K562 (cell line): ENCODE data around the gene CD36. TPM values are rescaled to one million over a fixed set of nuclear protein-coding genes. Genes with fewer than 3 reads are reported as not detected.

Source experiments
- ATAC-seq: fragments of 200-7000 bp; cut with Tn5 transposase; 3 replicates; pipeline ENCODE4 v1.9.1; 2020; ENCODE audit warnings: moderate library complexity
- BruUV-seq: library from RNA; stranded (reverse); fragments of 400-500 nt; replicated peaks from 2 replicates; lab custom pipeline; 2021; lab: Mats Ljungman, UMichigan
- CTCF ChIA-PET: fragments of 300-600 bp; formaldehyde crosslinking; extraction: SDS; loops from one replicate; lab custom pipeline; 2021; ENCODE audit warnings: low intra/inter-chr PET ratio; lab: Yijun Ruan, JAX
- POLR2A ChIA-PET: fragments of 300-600, 350-650 bp; sonication (Branson Sonifier 250); formaldehyde crosslinking; extraction: SDS; loops from one replicate; lab custom pipeline; 2021; ENCODE audit warnings: antibody characterized with exemption, inconsistent platforms; lab: Yijun Ruan, JAX
- DNase-seq, 4 experiments: peaks; one replicate each; pipeline versions ENCODE4 v3.0.0 to v3.0.0-alpha.2; 2011 to 2018; ENCODE audit warnings: low spot score in 3 of 4, mixed read lengths in 3 of 4; ENCODE audit errors: extremely low read depth in 1 of 4
- FAIRE-seq: peaks from 2 replicates; lab custom pipeline; 2011; peaks lifted over from hg19 to GRCh38; lab: Jason Lieb, UNC
- H2AFZ ChIP-seq: 2 replicates; pipeline ENCODE4 v1.6.0; 2011; ENCODE audit warnings: low read depth, low read length, control low read depth, inconsistent platforms
- H3K27ac ChIP-seq: fragments of 200-600 bp; 3 replicates; pipeline ENCODE4 v1.8.0; 2011; ENCODE audit warnings: low read depth, mild to moderate bottlenecking, control low read depth, inconsistent platforms, low read length, moderate library complexity, mixed read lengths; ENCODE audit errors: extremely low read depth
- H3K27me3 ChIP-seq, 2 experiments: fragments of 300-600 bp in 1 of 2; 2 replicates in 1 of 2; 3 replicates in 1 of 2; pipeline versions ENCODE4 v1.6.0 to v1.8.0; 2011; ENCODE audit warnings: inconsistent platforms in 2 of 2, low read length in 2 of 2, mild to moderate bottlenecking in 1 of 2, mixed read lengths in 1 of 2, moderate library complexity in 1 of 2; ENCODE audit not compliant: control insufficient read depth in 2 of 2, insufficient read depth in 2 of 2
- H3K36me3 ChIP-seq: fragments of 300-600 bp; 3 replicates; pipeline ENCODE4 v1.8.0; 2011; ENCODE audit warnings: mild to moderate bottlenecking, low read length, inconsistent platforms; ENCODE audit not compliant: control insufficient read depth, insufficient read depth
- H3K4me1 ChIP-seq, 2 experiments: fragments of 200-600 bp in 1 of 2; replicated peaks in 1 of 2; 2 replicates in 1 of 2; 3 replicates in 1 of 2; pipeline versions ENCODE4 v1.5.1 to v1.8.0; 2011; ENCODE audit warnings: inconsistent platforms in 2 of 2, low read length in 2 of 2, mild to moderate bottlenecking in 1 of 2, mixed read lengths in 1 of 2, moderate library complexity in 1 of 2; ENCODE audit not compliant: control insufficient read depth in 2 of 2, insufficient read depth in 2 of 2
- H3K4me2 ChIP-seq: 2 replicates; pipeline ENCODE4 v1.6.1; 2011; ENCODE audit warnings: low read length, control low read depth, inconsistent platforms, mixed read lengths; ENCODE audit not compliant: insufficient read depth
- H3K4me3 ChIP-seq: fragments of 200-600 bp; sonication (generic), shearing (Covaris generic); 2 replicates; pipeline ENCODE4 v1.5.1; 2016; ENCODE audit warnings: control low read depth, inconsistent platforms
- H3K79me2 ChIP-seq: fragments of 200-600 bp; 3 replicates; pipeline ENCODE4 v1.8.0; 2011; ENCODE audit warnings: low read length, inconsistent platforms; ENCODE audit not compliant: control insufficient read depth, insufficient read depth
- H3K9ac ChIP-seq, 2 experiments: 2 replicates each; pipeline versions ENCODE4 v1.6.0 to v1.6.1; 2011; ENCODE audit warnings: low read depth in 2 of 2, low read length in 2 of 2, control low read depth in 1 of 2, inconsistent platforms in 1 of 2, mild to moderate bottlenecking in 1 of 2, mixed read lengths in 1 of 2; ENCODE audit not compliant: insufficient read depth in 1 of 2
- H3K9me1 ChIP-seq: one replicate; pipeline ENCODE4 v1.6.0; 2011; ENCODE audit warnings: inconsistent platforms, mild to moderate bottlenecking, low read length, moderate library complexity; ENCODE audit not compliant: control insufficient read depth, insufficient read depth
- H3K9me3 ChIP-seq: replicated peaks from 2 replicates; pipeline ENCODE4 v1.5.1; 2011; ENCODE audit warnings: low read depth, low read length, inconsistent platforms; ENCODE audit not compliant: control insufficient read depth, insufficient read depth
- H4K20me1 ChIP-seq: replicated peaks from 2 replicates; pipeline ENCODE4 v1.6.1; 2011; ENCODE audit warnings: low read length, inconsistent platforms, mixed read lengths; ENCODE audit not compliant: control insufficient read depth, insufficient read depth
- CTBP1 ChIP-seq: fragments of 450-650 bp; IDR thresholded peaks from 2 replicates; pipeline ENCODE4 v1.6.1; 2016; ENCODE audit warnings: borderline replicate concordance
- HNRNPLL ChIP-seq: fragments of 200-400 bp; formaldehyde crosslinking; IDR thresholded peaks from 2 replicates; pipeline ENCODE4 v1.6.1; 2017; ENCODE audit warnings: low read length, low read depth, mild to moderate bottlenecking; ENCODE audit not compliant: poor library complexity, severe bottlenecking
- L3MBTL2 ChIP-seq: fragments of 450-650 bp; IDR thresholded peaks from 2 replicates; pipeline ENCODE4 v1.6.1; 2016; ENCODE audit warnings: mild to moderate bottlenecking, moderate library complexity
- MAZ ChIP-seq, 2 experiments: fragments of 450-650 bp in 1 of 2; sonication (generic) in 1 of 2; formaldehyde crosslinking; IDR thresholded peaks in 1 of 2; conservative IDR thresholded peaks in 1 of 2; 2 replicates each; pipeline versions ENCODE4 v1.4.0 to v1.5.0; 2020; ENCODE audit warnings: mild to moderate bottlenecking in 1 of 2, missing genetic modification reagents in 1 of 2
- MEF2A ChIP-seq: IDR thresholded peaks from 2 replicates; pipeline ENCODE4 v1.6.1; 2011; ENCODE audit warnings: low read depth, mild to moderate bottlenecking, low read length, moderate library complexity; ENCODE audit not compliant: control insufficient read depth
- TSHZ1 ChIP-seq: fragments of 250-450 bp; sonication (Bioruptor Pico); IDR thresholded peaks from 2 replicates; pipeline ENCODE4 v1.4.0; 2020; ENCODE audit warnings: mild to moderate bottlenecking, moderate library complexity
- ZNF311 ChIP-seq: fragments of 250-450 bp; sonication (Bioruptor Pico); IDR thresholded peaks from 2 replicates; pipeline ENCODE4 v1.4.0; 2020; ENCODE audit warnings: mild to moderate bottlenecking, moderate library complexity
- ZNF583 ChIP-seq: fragments of 250-450 bp; sonication (Bioruptor Pico); IDR thresholded peaks from 2 replicates; pipeline ENCODE4 v1.4.0; 2020
- ZSCAN29 ChIP-seq: fragments of 450-650 bp; IDR thresholded peaks from 2 replicates; pipeline ENCODE4 v1.6.1; 2017
- WGBS: fragments of 100-300 bp; shearing (Covaris generic); methylation state at CpG from one replicate; pipeline ENCODE4 v1.1.6; 2016; ENCODE audit warnings: low coverage, mixed read lengths; ENCODE audit not compliant: insufficient coverage; ENCODE audit errors: missing lambda C conversion rate; 5-methylcytosine and 5-hydroxymethylcytosine counted together
- in situ Hi-C: fragments of 300-500 bp; cut with MboI; formaldehyde crosslinking; loops from 4 replicates; pipeline ENCODE4 v1.15.0; 2018; ENCODE audit warnings: inconsistent platforms, mixed read lengths
- intact Hi-C: fragments of 100-400 bp; cut with micrococcal nuclease; formaldehyde crosslinking; loops from 2 replicates; pipeline ENCODE4 v1.14.2; 2022
- polyA plus RNA-seq, 8 experiments: library from polyadenylated mRNA; depleted of rRNA in 4 of 8; stranded (reverse) in 5 of 8; unstranded in 3 of 8; fragments of >200 nt; fragmentation: Nextera tagmentation in 2 of 8; fragmentation: Illumina TruSeq in 1 of 8; extraction: Ambion mirVana in 2 of 8; extraction: Trizol in 1 of 8; gene quantifications; 2 replicates each; pipeline versions ENCODE4 v1.2.1 to v1.2.3, GENCODE V29; 2011 to 2014; ENCODE audit warnings: inconsistent platforms in 1 of 8, missing spikeins in 1 of 8
- total RNA-seq, 7 experiments: library from RNA; depleted of rRNA in 6 of 7; stranded (reverse); fragments of >200 nt in 6 of 7; fragmentation: Illumina TruSeq in 2 of 7; extraction: Trizol in 2 of 7; gene quantifications; 2 replicates each; pipeline versions ENCODE4 v1.2.1 to v1.2.3, GENCODE V29; 2011 to 2021; ENCODE audit warnings: low replicate concordance in 1 of 7

The CD36 gene
- total and polyA plus RNA-seq, 9 of the 15 experiments (the other 6 are each of a cell fraction or from before 2014, with no cell fraction given), result 0.09 to 4.0 (median 0.42) TPM

DNA sequence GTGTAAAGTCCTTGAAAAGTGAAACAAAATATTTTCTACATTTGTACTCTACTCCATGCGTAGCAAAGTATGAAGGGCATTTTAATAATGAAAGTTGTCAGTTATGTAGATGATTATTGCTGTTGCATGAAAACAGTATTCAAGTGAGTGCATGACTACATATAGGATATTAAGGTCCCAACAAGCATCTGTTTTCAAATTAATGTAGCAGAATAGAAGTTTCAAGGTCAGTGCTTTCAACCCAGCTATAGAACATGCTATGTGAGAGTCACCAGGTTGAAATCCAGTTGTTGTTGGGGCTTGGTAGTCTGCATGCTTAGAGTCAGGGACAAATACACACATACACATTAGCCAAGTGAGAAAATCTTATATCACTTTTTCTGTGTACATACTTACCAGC, 14.8 kb downstream of the CD36 start:
- POLR2A ChIA-PET, result no interaction called here
- H3K4me2 ChIP-seq, result no peak overlapping the region
- H3K27me3 ChIP-seq, result no peaks in the 10 kb centered on the region
- intact Hi-C loops, result no loop called here
- no TSS peak for BruUV-seq
- no peak overlapping the region for H2AFZ ChIP-seq
- DNase-seq (no peak), ATAC-seq (no peak), FAIRE-seq (no peak)
- no peaks in the 10 kb centered on the region for H4K20me1 ChIP-seq
- H3K79me2 ChIP-seq, result no peaks in the 10 kb centered on the region
- H3K9me3 ChIP-seq, result no peaks in the 10 kb centered on the region
- H3K27ac ChIP-seq, result no peak overlapping the region
- CTCF ChIA-PET, result no interaction called here
- in situ Hi-C loops, result no loop called here
- WGBS, result 0% methylated on average over 1 of the region's 1 CpG
- no peaks in the 10 kb centered on the region for H3K4me1 ChIP-seq
- H3K9me1 ChIP-seq, result no peaks in the 10 kb centered on the region
- no peak for TF ChIP-seq HNRNPLL
- no peak for TF ChIP-seq ZNF311 (CRISPR knock-in tag)
- TF ChIP-seq L3MBTL2, result no peak
- TF ChIP-seq MEF2A, result no peak
- TF ChIP-seq TSHZ1, result no peak
- no peak for TF ChIP-seq CTBP1
- TF ChIP-seq ZSCAN29, result no peak
- TF ChIP-seq ZNF583 (CRISPR knock-in tag), result no peak
- TF ChIP-seq MAZ (CRISPR knock-in tag; conservative IDR thresholded peaks at IDR 0.05 in 1 of 2, IDR thresholded peaks at IDR 0.05 in 1 of 2), result no peak
- H3K36me3 ChIP-seq, result no peaks in the 10 kb centered on the region
- H3K9ac ChIP-seq, result no peak overlapping the region
- no peak overlapping the region for H3K4me3 ChIP-seq
